K562 (cell line): ENCODE data around the gene PLA2G4C. TPM values are rescaled to one million over a fixed set of nuclear protein-coding genes. Genes with fewer than 3 reads are reported as not detected.

Experiments
- ATAC-seq: fragments of 200-7000 bp; cut with Tn5 transposase; 3 replicates; pipeline ENCODE4 v1.9.1; 2020; ENCODE audit warnings: moderate library complexity
- BruUV-seq: library from RNA; stranded (reverse); fragments of 400-500 nt; replicated peaks from 2 replicates; lab custom pipeline; 2021; lab: Mats Ljungman, UMichigan
- CTCF ChIA-PET: fragments of 300-600 bp; formaldehyde crosslinking; extraction: SDS; loops from one replicate; lab custom pipeline; 2021; ENCODE audit warnings: low intra/inter-chr PET ratio; lab: Yijun Ruan, JAX
- POLR2A ChIA-PET: fragments of 300-600, 350-650 bp; sonication (Branson Sonifier 250); formaldehyde crosslinking; extraction: SDS; loops from one replicate; lab custom pipeline; 2021; ENCODE audit warnings: antibody characterized with exemption, inconsistent platforms; lab: Yijun Ruan, JAX
- DNase-seq, 4 experiments: peaks; one replicate each; pipeline versions ENCODE4 v3.0.0 to v3.0.0-alpha.2; 2011 to 2018; ENCODE audit warnings: low spot score in 3 of 4, mixed read lengths in 3 of 4; ENCODE audit errors: extremely low read depth in 1 of 4
- FAIRE-seq: peaks from 2 replicates; lab custom pipeline; 2011; peaks lifted over from hg19 to GRCh38; lab: Jason Lieb, UNC
- H2AFZ ChIP-seq: 2 replicates; pipeline ENCODE4 v1.6.0; 2011; ENCODE audit warnings: low read depth, low read length, control low read depth, inconsistent platforms
- H3K27ac ChIP-seq: fragments of 200-600 bp; 3 replicates; pipeline ENCODE4 v1.8.0; 2011; ENCODE audit warnings: low read depth, mild to moderate bottlenecking, control low read depth, inconsistent platforms, low read length, moderate library complexity, mixed read lengths; ENCODE audit errors: extremely low read depth
- H3K27me3 ChIP-seq, 2 experiments: fragments of 300-600 bp in 1 of 2; 2 replicates in 1 of 2; 3 replicates in 1 of 2; pipeline versions ENCODE4 v1.6.0 to v1.8.0; 2011; ENCODE audit warnings: inconsistent platforms in 2 of 2, low read length in 2 of 2, mild to moderate bottlenecking in 1 of 2, mixed read lengths in 1 of 2, moderate library complexity in 1 of 2; ENCODE audit not compliant: control insufficient read depth in 2 of 2, insufficient read depth in 2 of 2
- H3K36me3 ChIP-seq: fragments of 300-600 bp; 3 replicates; pipeline ENCODE4 v1.8.0; 2011; ENCODE audit warnings: mild to moderate bottlenecking, low read length, inconsistent platforms; ENCODE audit not compliant: control insufficient read depth, insufficient read depth
- H3K4me1 ChIP-seq, 2 experiments: fragments of 200-600 bp in 1 of 2; replicated peaks in 1 of 2; 2 replicates in 1 of 2; 3 replicates in 1 of 2; pipeline versions ENCODE4 v1.5.1 to v1.8.0; 2011; ENCODE audit warnings: inconsistent platforms in 2 of 2, low read length in 2 of 2, mild to moderate bottlenecking in 1 of 2, mixed read lengths in 1 of 2, moderate library complexity in 1 of 2; ENCODE audit not compliant: control insufficient read depth in 2 of 2, insufficient read depth in 2 of 2
- H3K4me2 ChIP-seq: 2 replicates; pipeline ENCODE4 v1.6.1; 2011; ENCODE audit warnings: low read length, control low read depth, inconsistent platforms, mixed read lengths; ENCODE audit not compliant: insufficient read depth
- H3K4me3 ChIP-seq: fragments of 200-600 bp; sonication (generic), shearing (Covaris generic); 2 replicates; pipeline ENCODE4 v1.5.1; 2016; ENCODE audit warnings: control low read depth, inconsistent platforms
- H3K79me2 ChIP-seq: fragments of 200-600 bp; 3 replicates; pipeline ENCODE4 v1.8.0; 2011; ENCODE audit warnings: low read length, inconsistent platforms; ENCODE audit not compliant: control insufficient read depth, insufficient read depth
- H3K9ac ChIP-seq, 2 experiments: 2 replicates each; pipeline versions ENCODE4 v1.6.0 to v1.6.1; 2011; ENCODE audit warnings: low read depth in 2 of 2, low read length in 2 of 2, control low read depth in 1 of 2, inconsistent platforms in 1 of 2, mild to moderate bottlenecking in 1 of 2, mixed read lengths in 1 of 2; ENCODE audit not compliant: insufficient read depth in 1 of 2
- H3K9me1 ChIP-seq: one replicate; pipeline ENCODE4 v1.6.0; 2011; ENCODE audit warnings: inconsistent platforms, mild to moderate bottlenecking, low read length, moderate library complexity; ENCODE audit not compliant: control insufficient read depth, insufficient read depth
- H3K9me3 ChIP-seq: replicated peaks from 2 replicates; pipeline ENCODE4 v1.5.1; 2011; ENCODE audit warnings: low read depth, low read length, inconsistent platforms; ENCODE audit not compliant: control insufficient read depth, insufficient read depth
- H4K20me1 ChIP-seq: replicated peaks from 2 replicates; pipeline ENCODE4 v1.6.1; 2011; ENCODE audit warnings: low read length, inconsistent platforms, mixed read lengths; ENCODE audit not compliant: control insufficient read depth, insufficient read depth
- FOXK2 ChIP-seq, 2 experiments: fragments of 450-650 bp; IDR thresholded peaks in 1 of 2; conservative IDR thresholded peaks in 1 of 2; 2 replicates each; pipeline ENCODE4 v1.6.1; 2016; ENCODE audit warnings: low read depth in 2 of 2, mild to moderate bottlenecking in 1 of 2
- GATA2 ChIP-seq: sonication (generic); formaldehyde crosslinking; IDR thresholded peaks from 2 replicates; pipeline ENCODE4 v1.4.0; 2020; ENCODE audit warnings: mild to moderate bottlenecking, missing genetic modification reagents
- HBP1 ChIP-seq: fragments of 450-650 bp; formaldehyde crosslinking; IDR thresholded peaks from 2 replicates; pipeline ENCODE4 v1.4.0; 2022; ENCODE audit warnings: missing genetic modification characterization
- HEY1 ChIP-seq: fragments of 250-450 bp; sonication (Bioruptor Pico); IDR thresholded peaks from 2 replicates; pipeline ENCODE4 v1.5.0; 2020; ENCODE audit warnings: mild to moderate bottlenecking, moderate library complexity, borderline replicate concordance
- KAT7 ChIP-seq: sonication (generic); formaldehyde crosslinking; IDR thresholded peaks from 2 replicates; pipeline ENCODE4 v1.8.0; 2022; ENCODE audit warnings: missing genetic modification reagents, mild to moderate bottlenecking, borderline replicate concordance
- MEF2A ChIP-seq: IDR thresholded peaks from 2 replicates; pipeline ENCODE4 v1.6.1; 2011; ENCODE audit warnings: low read depth, mild to moderate bottlenecking, low read length, moderate library complexity; ENCODE audit not compliant: control insufficient read depth
- MTF1 ChIP-seq: fragments of 250-450 bp; sonication (Bioruptor Pico); IDR thresholded peaks from 2 replicates; pipeline ENCODE4 v1.9.0; 2021; ENCODE audit warnings: moderate library complexity, mild to moderate bottlenecking, inconsistent platforms, borderline replicate concordance
- POLR2A ChIP-seq: fragments of 450-650 bp; conservative IDR thresholded peaks from 2 replicates; pipeline ENCODE4 v1.6.1; 2016
- RBFOX2 ChIP-seq: fragments of 200-400 bp; formaldehyde crosslinking; IDR thresholded peaks from 2 replicates; pipeline ENCODE4 v1.6.1; 2017; ENCODE audit warnings: low read depth, mild to moderate bottlenecking, low read length, moderate library complexity
- RFX1 ChIP-seq: fragments of 450-650 bp; IDR thresholded peaks from 2 replicates; pipeline ENCODE4 v1.6.1; 2016; ENCODE audit warnings: mild to moderate bottlenecking, moderate library complexity
- RNF219 ChIP-seq: fragments of 250-450 bp; sonication (Bioruptor Pico); IDR thresholded peaks from 2 replicates; pipeline ENCODE4 v1.5.0; 2022; ENCODE audit warnings: mild to moderate bottlenecking
- RUNX1 ChIP-seq: sonication (generic); IDR thresholded peaks from 2 replicates; pipeline ENCODE4 v1.6.1; 2016; ENCODE audit warnings: antibody characterized with exemption, low read depth
- SMAD3 ChIP-seq: fragments of 450-650 bp; formaldehyde crosslinking; conservative IDR thresholded peaks from 2 replicates; pipeline ENCODE4 v1.4.0; 2020; ENCODE audit warnings: mild to moderate bottlenecking
- SRSF7 ChIP-seq: fragments of 200-400 bp; formaldehyde crosslinking; optimal IDR thresholded peaks from 2 replicates; pipeline ENCODE3; 2017; ENCODE audit warnings: mild to moderate bottlenecking, low read depth, low read length
- STAG1 ChIP-seq: sonication (generic); formaldehyde crosslinking; IDR thresholded peaks from 2 replicates; pipeline ENCODE4 v1.5.0; 2020; ENCODE audit warnings: missing genetic modification reagents, borderline replicate concordance
- YY1 ChIP-seq, 3 experiments: IDR thresholded peaks; 2 replicates each; pipeline ENCODE4 v1.6.1; 2011; ENCODE audit warnings: low read length in 2 of 3, mild to moderate bottlenecking in 2 of 3, moderate library complexity in 2 of 3, borderline replicate concordance in 1 of 3, control low read depth in 1 of 3, low read depth in 1 of 3; ENCODE audit not compliant: insufficient read depth in 3 of 3, insufficient replicate concordance in 2 of 3, control insufficient read depth in 1 of 3, insufficient read length in 1 of 3; ENCODE audit errors: extremely low read depth in 1 of 3
- ZNF134 ChIP-seq: fragments of 250-450 bp; sonication (Bioruptor Pico); conservative IDR thresholded peaks from 2 replicates; pipeline ENCODE4 v1.4.0; 2020
- ZNF263 ChIP-seq: sonication (generic); formaldehyde crosslinking; IDR thresholded peaks from 2 replicates; pipeline ENCODE4 v1.8.0; 2022; ENCODE audit warnings: mild to moderate bottlenecking, missing genetic modification reagents, borderline replicate concordance
- ZNF511 ChIP-seq: sonication (generic); formaldehyde crosslinking; IDR thresholded peaks from 2 replicates; pipeline ENCODE4 v1.8.0; 2022; ENCODE audit warnings: mild to moderate bottlenecking, missing genetic modification reagents
- WGBS: fragments of 100-300 bp; shearing (Covaris generic); methylation state at CpG from one replicate; pipeline ENCODE4 v1.1.6; 2016; ENCODE audit warnings: low coverage, mixed read lengths; ENCODE audit not compliant: insufficient coverage; ENCODE audit errors: missing lambda C conversion rate; 5-methylcytosine and 5-hydroxymethylcytosine counted together
- in situ Hi-C: fragments of 300-500 bp; cut with MboI; formaldehyde crosslinking; loops from 4 replicates; pipeline ENCODE4 v1.15.0; 2018; ENCODE audit warnings: inconsistent platforms, mixed read lengths
- intact Hi-C: fragments of 100-400 bp; cut with micrococcal nuclease; formaldehyde crosslinking; loops from 2 replicates; pipeline ENCODE4 v1.14.2; 2022
- polyA plus RNA-seq, 8 experiments: library from polyadenylated mRNA; depleted of rRNA in 4 of 8; stranded (reverse) in 5 of 8; unstranded in 3 of 8; fragments of >200 nt; fragmentation: Nextera tagmentation in 2 of 8; fragmentation: Illumina TruSeq in 1 of 8; extraction: Ambion mirVana in 2 of 8; extraction: Trizol in 1 of 8; gene quantifications; 2 replicates each; pipeline versions ENCODE4 v1.2.1 to v1.2.3, GENCODE V29; 2011 to 2014; ENCODE audit warnings: inconsistent platforms in 1 of 8, missing spikeins in 1 of 8
- total RNA-seq, 7 experiments: library from RNA; depleted of rRNA in 6 of 7; stranded (reverse); fragments of >200 nt in 6 of 7; fragmentation: Illumina TruSeq in 2 of 7; extraction: Trizol in 2 of 7; gene quantifications; 2 replicates each; pipeline versions ENCODE4 v1.2.1 to v1.2.3, GENCODE V29; 2011 to 2021; ENCODE audit warnings: low replicate concordance in 1 of 7

The PLA2G4C gene
- total and polyA plus RNA-seq, 9 of the 15 experiments (the other 6 are each of a cell fraction or from before 2014, with no cell fraction given) = 0.27 to 0.35 (median 0.35) TPM; not detected in 6

DNA sequence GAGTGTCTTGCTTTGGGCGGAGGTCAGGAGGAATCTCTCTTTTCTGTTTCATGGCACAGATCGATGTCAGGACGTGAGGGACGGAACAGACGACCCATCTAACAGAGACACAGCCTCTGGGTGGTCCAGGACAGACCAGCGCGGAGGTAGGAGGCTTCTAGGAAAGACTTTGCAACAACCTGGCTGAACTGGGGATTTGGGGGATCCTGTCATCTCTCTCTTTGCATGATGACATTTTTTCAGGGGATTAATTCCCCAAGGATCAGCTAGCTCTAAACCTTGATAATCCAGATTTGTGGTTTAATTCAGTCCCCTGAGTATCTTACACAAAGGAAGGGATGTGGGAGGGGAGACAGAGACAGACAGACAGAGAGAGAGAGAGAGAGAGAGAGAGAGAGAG, 81.2 kb downstream of the PLA2G4C start (continued):
- TF ChIP-seq HEY1 (CRISPR knock-in tag) (no peak), GATA2 (CRISPR knock-in tag) (no peak), ZNF134 (CRISPR knock-in tag) (no peak), POLR2A (no peak), YY1 (IDR thresholded peaks at IDR 0.05; ENCODE audit: borderline replicate concordance in 1 of 3, control insufficient read depth in 1 of 3, extremely low read depth in 1 of 3, insufficient read depth in 3 of 3, insufficient read length in 1 of 3, insufficient replicate concordance in 2 of 3, low read depth in 1 of 3, low read length in 2 of 3) (no peak), ZNF263 (no peak), HBP1 (CRISPR knock-in tag) (no peak), MTF1 (CRISPR knock-in tag) (no peak), RUNX1 (no peak), STAG1 (no peak)

DNA sequence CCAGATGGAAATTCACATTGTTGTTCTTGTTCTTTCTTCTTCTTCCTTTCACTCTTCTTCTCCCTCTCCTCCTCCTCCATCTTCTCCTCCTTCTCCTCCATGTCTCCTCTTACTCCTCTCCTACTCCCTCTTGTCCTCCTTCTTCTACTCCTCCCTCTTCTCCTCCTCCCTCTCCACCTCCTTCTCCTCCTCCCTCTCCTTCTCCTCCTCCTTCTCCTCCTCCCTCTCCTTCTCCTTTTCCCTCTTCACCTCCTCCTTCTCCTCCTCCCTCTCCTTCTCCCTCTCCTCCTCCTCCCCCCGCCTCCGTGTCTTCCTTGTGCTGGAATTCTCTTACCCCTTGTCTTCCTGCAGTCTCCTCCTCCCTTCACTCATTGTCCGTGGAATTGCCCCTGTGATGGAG, 85.1 kb downstream of the PLA2G4C start:
- H3K36me3 ChIP-seq = no peaks in the 10 kb centered on the region
- in situ Hi-C loops = no loop called here
- no peaks in the 10 kb centered on the region for H3K9me1 ChIP-seq
- no peak overlapping the region for H3K4me2 ChIP-seq
- no peak for FAIRE-seq
- no peaks in the 10 kb centered on the region for H3K4me1 ChIP-seq
- peaks cover 8 to 24% of the 10 kb centered on the region in 2 experiments for H3K27me3 ChIP-seq
- ChIA-PET CTCF (no interaction called here), POLR2A (interaction anchor here (2.4 kb wide), 1 partner anchor 8 kb away, joined by 9 read pairs; no protein-coding TSS in a partner anchor)
- no peak for DNase-seq
- intact Hi-C loops = no loop called here
- H3K9me3 ChIP-seq = no peaks in the 10 kb centered on the region
- H3K27ac ChIP-seq = no peak overlapping the region
- H2AFZ ChIP-seq = no peak overlapping the region
- 0% methylated on average over 3 of the region's 3 CpGs for WGBS
- ATAC-seq = no peak
- BruUV-seq = no TSS peak
- no peak overlapping the region for H3K9ac ChIP-seq
- no peak overlapping the region for H3K4me3 ChIP-seq
- H3K79me2 ChIP-seq = no peaks in the 10 kb centered on the region
- no peaks in the 10 kb centered on the region; the same call in 1 of the 2 replicates for H4K20me1 ChIP-seq
- TF ChIP-seq MEF2A (no peak), RNF219 (CRISPR knock-in tag) (no peak), SMAD3 (CRISPR knock-in tag) (no peak), KAT7 (no peak), RFX1 (no peak), ZNF511 (CRISPR knock-in tag) (no peak), FOXK2 (conservative IDR thresholded peaks at IDR 0.05 in 1 of 2, IDR thresholded peaks at IDR 0.05 in 1 of 2; ENCODE audit: low read depth in 2 of 2) (no peak), RBFOX2 (no peak), SRSF7 (no peak)
